Right renal cortex interstitium (tissue), 3 donors: ENCODE results near the gene CREB5. TPM values are rescaled to one million over a fixed set of nuclear protein-coding genes. Genes with fewer than 3 reads are reported as not detected.

Experiments
- DNase-seq, 3 donors: peaks; one replicate each; pipeline ENCODE4 v3.0.0-alpha.2; 2013; ENCODE audit warnings: low read depth in 3 of 3, low spot score in 2 of 3
- polyA plus RNA-seq, 3 donors: library from polyadenylated mRNA; unstranded; fragments of 120-200 nt; gene quantifications; one replicate each; pipeline ENCODE4 v1.2.1, GENCODE V29; 2013; ENCODE audit not compliant: insufficient read length in 3 of 3

Gene CREB5
- polyA plus RNA-seq, 3 donors: 6.3 to 12.2 (median 7.7) TPM

GRCh38 chr7:28406192-28406591 lies 6.1 kb upstream of the CREB5 start:
- DNase-seq: no peak

DNA sequence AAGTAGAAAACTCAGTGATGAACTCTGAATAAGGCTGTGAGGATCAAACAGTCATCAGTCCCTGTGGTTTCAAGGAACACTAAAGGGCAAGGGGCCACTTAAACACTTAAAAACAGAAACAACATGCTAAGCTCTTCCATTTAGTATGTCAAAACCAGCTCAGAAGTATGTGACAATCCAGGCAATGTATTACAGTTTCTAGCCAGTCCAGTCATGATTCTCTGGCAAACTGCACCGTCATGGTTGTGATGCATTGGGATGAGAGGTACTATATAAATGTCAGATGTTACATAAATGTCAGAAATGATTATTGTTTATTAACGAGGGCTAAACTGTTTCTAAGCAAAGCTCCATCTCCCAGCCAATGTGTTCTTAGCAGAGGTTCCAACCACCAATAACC lies 4.7 kb upstream of the CREB5 start:
- DNase-seq: no peak

DNA sequence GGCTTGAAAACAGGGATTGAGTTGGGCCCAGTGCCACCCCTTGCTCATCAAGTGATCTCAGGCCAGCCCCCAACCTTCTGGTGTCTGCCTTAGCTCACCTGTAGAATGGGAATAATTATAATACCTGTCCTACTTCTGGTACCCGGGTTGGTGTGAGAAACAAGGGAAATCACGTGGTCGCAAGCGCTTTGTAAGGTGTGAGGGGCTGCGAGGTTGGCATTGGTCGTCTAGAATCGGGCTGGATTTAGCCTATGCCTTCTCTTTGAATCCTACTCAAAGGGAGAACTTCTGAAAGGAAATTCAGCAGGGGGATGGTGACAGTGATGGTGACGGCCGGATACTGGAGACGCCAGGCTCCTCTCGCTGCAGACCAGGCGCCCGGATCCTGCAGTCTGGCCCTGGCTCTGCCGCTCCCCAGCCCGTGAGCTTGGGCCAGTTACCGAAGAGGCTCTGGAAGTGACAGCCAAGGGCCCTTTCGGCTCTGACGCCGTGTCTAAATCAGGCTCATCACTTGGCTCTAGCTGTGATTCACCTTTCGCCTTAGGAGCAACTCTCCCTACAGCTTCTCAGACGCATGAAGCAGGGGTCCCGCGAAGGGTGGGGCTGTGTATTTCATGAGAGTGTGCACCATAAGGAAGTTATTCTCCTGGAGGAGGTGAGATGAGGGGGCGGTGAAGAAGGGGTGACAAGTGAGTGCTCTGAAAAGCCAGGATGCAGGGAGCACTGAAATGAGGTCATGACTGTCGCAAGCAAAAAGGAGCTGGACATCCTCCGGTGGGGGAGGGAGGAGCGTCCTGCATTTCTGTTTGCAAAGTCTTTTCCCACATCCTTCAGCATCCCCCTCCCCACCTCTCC lies 4.0 kb upstream of the CREB5 start:
- no peak for DNase-seq

GRCh38 chr7:28408960-28409715 lies 3.2 kb upstream of the CREB5 start:
- DNase-seq: peak; percentile 83 to 91 (median 89)

DNA sequence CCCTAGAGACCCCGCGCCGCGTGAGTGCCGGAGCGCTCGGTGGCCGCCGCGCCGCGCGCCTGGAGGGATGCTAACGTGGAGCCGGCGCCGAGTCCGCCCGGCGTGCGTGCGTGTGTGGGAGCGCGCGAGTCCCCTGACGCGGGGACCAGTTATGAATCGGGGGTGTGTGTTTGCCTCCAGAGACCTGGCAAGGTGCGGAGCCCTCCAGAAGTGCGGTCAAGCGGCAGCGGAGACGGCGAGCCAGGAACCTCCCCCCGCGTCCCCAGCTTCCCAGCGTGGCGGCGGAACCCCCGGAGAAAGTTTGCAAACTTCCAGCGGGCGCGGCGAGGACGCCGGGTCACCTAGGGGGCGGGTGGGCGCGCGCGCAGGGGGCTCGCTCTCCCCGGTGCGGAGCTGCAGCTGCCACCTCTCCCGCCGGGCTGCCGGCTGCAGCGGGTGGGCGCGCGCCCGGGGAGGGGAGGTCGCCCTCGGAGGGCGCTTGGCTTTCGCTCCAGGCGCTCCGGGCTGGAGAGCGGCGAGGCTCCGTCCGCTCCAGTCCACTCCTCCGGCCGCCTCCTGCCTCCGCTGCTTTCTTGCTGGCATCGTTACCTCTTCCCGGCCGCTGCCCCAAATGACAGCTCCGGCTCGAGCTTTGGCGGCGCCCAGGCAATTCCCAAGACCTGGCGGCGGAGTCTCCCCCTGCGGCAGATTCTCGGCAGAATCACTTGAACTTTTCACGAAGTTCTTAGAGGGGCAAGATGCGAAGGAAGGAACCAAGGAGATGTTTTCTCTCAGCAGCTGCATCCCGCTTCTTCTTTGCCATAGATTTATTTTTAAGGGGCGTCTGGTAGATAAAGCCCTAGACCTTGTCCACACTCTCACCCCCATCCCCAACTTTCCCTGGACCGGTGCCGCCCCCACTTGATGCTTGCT lies 2.3 kb upstream of the CREB5 start:
- no peak for DNase-seq

GRCh38 chr7:28410628-28411531 lies 1.4 kb upstream of the CREB5 start:
- no peak for DNase-seq

- DNase-seq: no peak
Observed at GRCh38 chr7:28413011-28413410, 693 bp downstream of the CREB5 start.

DNA sequence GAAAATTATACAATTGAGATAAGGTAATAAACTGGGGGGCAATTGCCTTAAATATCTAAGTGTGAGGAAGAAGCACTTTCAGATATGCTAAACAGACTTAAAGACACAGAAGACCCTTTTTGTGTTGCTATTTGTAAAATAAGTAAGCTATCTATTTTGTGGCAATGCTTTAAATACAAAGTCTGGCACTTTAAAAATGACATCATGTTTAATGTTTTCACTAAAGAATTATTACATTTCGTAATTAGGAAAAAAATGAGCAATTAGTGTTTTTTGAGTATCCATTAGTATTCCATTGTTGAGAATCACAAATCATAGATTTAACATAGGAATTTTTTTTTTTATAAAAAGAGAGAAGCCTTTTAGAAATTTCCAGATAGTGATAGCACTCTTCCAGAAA lies 2.1 kb downstream of the CREB5 start:
- no peak for DNase-seq

DNA sequence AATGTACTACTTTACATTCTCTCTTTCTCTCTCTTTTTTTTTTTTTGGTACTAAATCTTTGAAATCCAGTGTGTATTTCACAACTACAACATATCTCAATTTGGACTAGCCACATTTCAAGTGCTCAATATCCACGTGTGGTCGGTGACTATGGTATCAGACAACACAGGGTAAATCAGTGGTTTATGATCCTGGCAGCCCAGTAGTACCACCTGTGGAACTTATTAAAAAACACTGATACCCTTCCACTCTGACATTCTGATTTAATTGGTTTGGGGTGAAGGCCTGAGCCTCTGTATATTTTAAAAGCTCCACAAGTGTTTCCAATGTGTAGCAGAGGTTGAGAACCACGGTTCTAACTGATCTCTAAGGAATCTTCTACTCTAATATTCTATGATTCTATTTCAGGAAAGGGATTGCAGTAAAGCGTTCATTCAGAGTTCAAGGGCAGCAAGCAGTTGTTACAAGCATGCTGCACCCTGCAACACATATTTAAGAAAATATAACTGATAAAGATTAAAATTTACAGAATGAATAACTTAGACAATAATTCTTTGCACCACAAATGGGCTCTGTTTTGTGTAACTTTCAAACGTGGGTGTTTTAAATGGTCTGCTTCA lies 5.1 kb downstream of the CREB5 start:
- no peak for DNase-seq

GRCh38 chr7:28418311-28418710 lies 6.0 kb downstream of the CREB5 start:
- no peak for DNase-seq

GRCh38 chr7:28418966-28419365 lies 6.6 kb downstream of the CREB5 start:
- no peak for DNase-seq

GRCh38 chr7:28419716-28420115 lies 7.4 kb downstream of the CREB5 start:
- no peak for DNase-seq

GRCh38 chr7:28423112-28423511 lies 10.8 kb downstream of the CREB5 start:
- DNase-seq: no peak

DNA sequence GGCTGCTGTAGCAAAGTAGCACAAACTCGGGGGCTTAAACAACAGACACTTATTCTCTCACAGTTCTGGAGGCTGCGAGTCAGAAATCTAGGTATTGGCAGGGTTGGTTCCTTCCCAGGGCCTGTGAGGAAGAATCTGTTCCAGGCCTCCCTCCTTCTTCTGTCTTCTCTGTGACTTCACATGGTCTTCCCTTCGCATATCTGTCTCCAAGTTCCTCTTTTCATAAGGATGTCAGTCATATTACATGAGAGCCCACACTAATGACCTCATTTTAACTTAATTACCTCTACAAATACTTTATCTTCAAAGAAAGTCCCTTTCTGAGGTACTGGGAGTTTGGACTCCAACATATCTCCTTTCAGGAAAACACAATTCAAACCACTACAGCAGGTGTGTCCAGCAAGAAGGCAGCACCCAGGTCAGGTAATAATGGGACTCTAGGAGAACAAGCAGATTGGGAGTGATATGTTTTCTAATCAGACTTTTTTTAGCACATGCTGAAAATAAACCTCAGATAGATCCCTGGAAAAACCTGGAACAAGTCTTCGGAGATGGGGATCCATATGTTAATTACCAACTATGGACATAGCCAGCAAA lies 11.7 kb downstream of the CREB5 start:
- DNase-seq: no peak

GRCh38 chr7:28425496-28425895 lies 13.2 kb downstream of the CREB5 start:
- DNase-seq: no peak

GRCh38 chr7:28427236-28427635 lies 14.9 kb downstream of the CREB5 start:
- DNase-seq: no peak

GRCh38 chr7:28430616-28431015 lies 18.3 kb downstream of the CREB5 start:
- no peak for DNase-seq

DNA sequence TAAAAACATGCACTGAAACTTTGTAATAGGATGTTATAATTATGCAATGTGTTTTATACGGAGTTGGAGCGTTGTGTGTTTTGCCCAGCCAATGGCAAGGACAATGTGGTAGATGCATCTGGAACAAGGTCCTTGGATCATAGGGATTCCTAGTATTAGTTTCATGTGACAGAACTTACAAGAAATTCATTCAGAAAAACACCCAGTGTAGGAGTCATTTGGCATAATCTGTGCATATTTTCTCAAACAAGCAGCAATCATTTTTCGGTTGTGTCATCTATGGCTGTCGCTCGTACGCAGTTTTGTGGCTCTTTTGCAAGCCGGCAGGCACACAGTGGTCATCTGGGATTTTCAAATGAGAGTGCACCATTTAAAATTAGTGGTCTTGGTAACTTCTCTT lies 19.8 kb downstream of the CREB5 start:
- no peak for DNase-seq

DNA sequence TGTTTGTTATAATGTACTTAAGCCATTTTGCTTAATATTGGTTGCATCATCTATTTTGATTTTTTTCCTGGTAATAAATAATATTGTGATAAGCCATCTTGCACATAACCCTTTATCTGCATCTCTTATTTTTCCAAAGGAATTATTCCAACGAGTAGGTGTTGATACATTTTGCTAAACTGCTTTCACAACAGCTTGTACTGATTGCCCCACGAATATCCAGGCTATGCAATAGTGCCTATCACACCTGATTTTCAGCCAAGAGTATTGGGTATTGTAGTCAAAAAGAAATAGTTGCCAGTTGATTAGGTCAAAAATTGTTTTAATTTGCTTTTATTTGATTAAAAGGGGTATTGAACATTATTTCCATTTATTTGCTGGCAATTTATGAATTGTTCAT lies 20.7 kb downstream of the CREB5 start:
- no peak for DNase-seq
